ENCODE measurements around the gene PUS1. TPM values are rescaled to one million over a fixed set of nuclear protein-coding genes. Genes with fewer than 3 reads are reported as not detected.

PUS1 gene
- total RNA-seq, 1 donor from 2014 or later, result 60.3 TPM

GRCh38 chr12:131928080-131928710, 881 bp upstream of the PUS1 start:
- TF ChIP-seq CTCF (IDR thresholded peaks at IDR 0.05), result no peak
- H3K27me3 Mint-ChIP-seq, result no peaks in the 10 kb centered on the region
- no peaks in the 10 kb centered on the region for H3K9me3 Mint-ChIP-seq
- intact Hi-C loops (cut with micrococcal nuclease), result loop anchor here (2.0 to 10.0 kb wide), 5 partner anchors 99 to 1053 kb away; partner anchors contain the start of genes MMP17, PGAM5 and RAN
- POLR2A ChIA-PET, result interaction anchor here (0.5 to 2.7 kb wide), 9 partner anchors 10 to 947 kb away, joined by 3 to 23 read pairs (median 4); partner anchors contain the start of gene EP400
- H3K36me3 Mint-ChIP-seq (ENCODE audit: low read depth), result peaks cover 23% of the 10 kb centered on the region
- CTCF ChIA-PET, result no interaction called here
- ATAC-seq (ENCODE audit: low read depth) (no peak), DNase-seq (no peak)
- H3K4me3 Mint-ChIP-seq, result peak overlapping the region; percentile 94
- H3K27ac Mint-ChIP-seq, result peak overlapping the region; percentile 77
- peaks cover 43% of the 10 kb centered on the region for H3K4me1 Mint-ChIP-seq

- H3K36me3 Mint-ChIP-seq (ENCODE audit: low read depth), result peaks cover 38% of the 10 kb centered on the region
- peaks cover 27% of the 10 kb centered on the region for H3K4me1 Mint-ChIP-seq
- intact Hi-C loops (cut with micrococcal nuclease), result loop anchor here (1.0 to 10.0 kb wide), 8 partner anchors 19 to 1055 kb away; partner anchors contain the start of genes EP400, MMP17, PGAM5 and RAN
- H3K4me3 Mint-ChIP-seq, result peak overlapping the region; percentile 94
- no peaks in the 10 kb centered on the region for H3K9me3 Mint-ChIP-seq
- CTCF ChIA-PET, result interaction anchor here (1.3 kb wide), 1 partner anchor 78 kb away, joined by 3 read pairs; no protein-coding TSS in a partner anchor
- TF ChIP-seq CTCF (IDR thresholded peaks at IDR 0.05), result no peak
- peak; percentile 48 for DNase-seq
- POLR2A ChIA-PET, result interaction anchor here (0.8 to 2.7 kb wide), 3 partner anchors 20 to 219 kb away, joined by 3 to 23 read pairs (median 3); partner anchors contain the start of genes EP400 and SFSWAP
- H3K27ac Mint-ChIP-seq, result peak overlapping the region; percentile 90
- ATAC-seq (ENCODE audit: low read depth), result peak; percentile 2
- H3K27me3 Mint-ChIP-seq, result no peaks in the 10 kb centered on the region
Observed at GRCh38 chr12:131929581-131930456, 743 bp downstream of the PUS1 start.

GRCh38 chr12:131930510-131930909, 1.4 kb downstream of the PUS1 start:
- no peaks in the 10 kb centered on the region for H3K27me3 Mint-ChIP-seq
- peak overlapping the region; percentile 85 for H3K4me3 Mint-ChIP-seq
- peaks cover 23% of the 10 kb centered on the region for H3K4me1 Mint-ChIP-seq
- intact Hi-C loops (cut with micrococcal nuclease), result no loop called here
- ChIA-PET POLR2A (interaction anchor here (0.8 to 2.7 kb wide), 2 partner anchors 19 to 219 kb away, joined by 3 to 23 read pairs; partner anchors contain the start of genes EP400 and SFSWAP), CTCF (interaction anchor here (1.3 kb wide), 1 partner anchor 79 kb away, joined by 3 read pairs; no protein-coding TSS in a partner anchor)
- no peak for TF ChIP-seq CTCF (IDR thresholded peaks at IDR 0.05)
- H3K27ac Mint-ChIP-seq, result peak overlapping the region; percentile 69
- ATAC-seq (ENCODE audit: low read depth) (no peak), DNase-seq (no peak)
- H3K9me3 Mint-ChIP-seq, result no peaks in the 10 kb centered on the region
- peaks cover 41% of the 10 kb centered on the region for H3K36me3 Mint-ChIP-seq (ENCODE audit: low read depth)

- CTCF ChIA-PET, result no interaction called here
- DNase-seq (no peak), ATAC-seq (ENCODE audit: low read depth) (no peak)
- TF ChIP-seq CTCF (IDR thresholded peaks at IDR 0.05), result no peak
- Mint-ChIP-seq H3K4me1 (peaks cover 15% of the 10 kb centered on the region), H3K36me3 (ENCODE audit: low read depth) (peaks cover 63% of the 10 kb centered on the region), H3K4me3 (no peak overlapping the region), H3K27me3 (no peaks in the 10 kb centered on the region), H3K27ac (peak overlapping the region; percentile 32), H3K9me3 (no peaks in the 10 kb centered on the region)
- intact Hi-C loops (cut with micrococcal nuclease), result no loop called here
- POLR2A ChIA-PET, result no interaction called here
Observed at GRCh38 chr12:131933387-131933786, 4.3 kb downstream of the PUS1 start.

GRCh38 chr12:131934535-131934934, 5.5 kb downstream of the PUS1 start:
- intact Hi-C loops (cut with micrococcal nuclease), result no loop called here
- peaks cover 67% of the 10 kb centered on the region for H3K36me3 Mint-ChIP-seq (ENCODE audit: low read depth)
- CTCF ChIA-PET, result no interaction called here

More at GRCh38 chr12:131934535-131934934, 5.5 kb downstream of the PUS1 start:
- no peak for TF ChIP-seq CTCF (IDR thresholded peaks at IDR 0.05)
- POLR2A ChIA-PET, result no interaction called here
- Mint-ChIP-seq H3K4me3 (no peak overlapping the region), H3K9me3 (no peaks in the 10 kb centered on the region), H3K27me3 (no peaks in the 10 kb centered on the region), H3K4me1 (peaks cover 9% of the 10 kb centered on the region), H3K27ac (no peak overlapping the region)
- no peak for DNase-seq
- ATAC-seq (ENCODE audit: low read depth), result no peak
